Activated CD4-positive, alpha-beta T cell treated with anti-CD3 and anti-CD28 coated beads, Interleukin-10, Interleukin-2, amounts not matched to agents 100 ng/mL and 50 ng/mL, durations not matched to agents 16 hours and 8 hours (primary cell): Measurements from ENCODE around the gene SCN1A.
"Not testable (repeated sequence)": the region's sequence is repeated elsewhere in the genome, so short reads cannot be mapped to it uniquely, and the experiment has no call there.

Source experiments
- DNase-seq: peaks from one replicate; pipeline ENCODE4 v3.0.0-alpha.2; 2020

SCN1A gene

GRCh38 chr2:166074011-166074410 lies 53.8 kb downstream of the SCN1A start:
- no peak for DNase-seq

GRCh38 chr2:166070231-166070630 lies 57.6 kb downstream of the SCN1A start:
- DNase-seq: no peak

GRCh38 chr2:166068981-166069380 lies 58.8 kb downstream of the SCN1A start:
- DNase-seq: no peak

GRCh38 chr2:166067229-166067628 lies 60.6 kb downstream of the SCN1A start:
- no peak for DNase-seq

- no peak for DNase-seq
These were observed 67.6 kb downstream of the SCN1A start for GRCh38 chr2:166060191-166060590.

- DNase-seq: no peak
These were observed 70.3 kb downstream of the SCN1A start for GRCh38 chr2:166057370-166058164.

DNA sequence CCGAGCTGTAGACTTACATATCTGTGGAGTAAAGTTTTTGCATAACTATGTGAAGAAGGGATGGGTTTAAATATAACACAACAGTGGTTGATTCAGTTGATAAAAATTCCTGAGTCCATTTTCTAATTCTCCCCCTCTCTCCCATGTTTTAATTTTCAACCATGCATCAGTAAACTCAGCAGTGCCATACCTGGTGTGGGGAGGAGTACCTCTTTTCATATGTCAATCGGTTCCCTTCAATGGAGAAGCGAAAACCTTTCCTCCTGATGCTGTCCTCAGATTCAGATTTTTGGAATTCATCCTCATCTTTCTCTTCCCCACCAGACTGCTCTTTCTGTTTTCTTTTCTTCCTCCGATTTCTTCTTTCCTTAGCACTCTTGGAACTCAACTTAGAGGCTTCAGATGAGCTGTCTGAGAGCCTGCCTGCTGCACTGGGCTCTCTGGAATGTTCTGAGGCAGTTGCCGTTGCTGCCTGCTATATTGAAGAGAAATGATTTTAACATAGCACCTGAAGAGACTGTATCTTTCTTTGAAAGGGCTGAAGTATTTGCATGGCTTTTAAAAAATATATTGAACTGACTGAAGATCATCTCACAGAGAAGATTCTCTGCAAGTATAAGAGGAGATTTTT lies 82.9 kb downstream of the SCN1A start:
- DNase-seq: no peak

- no peak for DNase-seq
These were observed 84.9 kb downstream of the SCN1A start for GRCh38 chr2:166042768-166043390.

DNA sequence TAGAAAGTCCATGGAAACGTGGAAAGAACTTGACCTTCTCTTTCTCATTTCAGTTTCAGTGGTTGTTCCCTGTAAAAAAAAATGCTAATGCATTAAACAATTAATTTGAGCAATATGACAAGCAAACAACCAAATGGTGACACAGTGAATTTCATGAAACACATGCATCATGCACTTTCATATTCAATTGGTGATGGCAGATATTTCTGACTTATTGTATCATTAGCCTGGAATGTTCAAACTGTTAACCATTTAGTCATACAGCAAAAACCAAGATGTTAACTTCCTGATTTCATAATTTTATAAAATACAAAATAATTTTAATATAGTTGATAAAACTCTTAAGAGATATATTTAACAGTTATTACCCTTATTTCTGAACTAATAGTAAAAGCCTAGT lies 85.5 kb downstream of the SCN1A start:
- no peak for DNase-seq

- no peak for DNase-seq
These were observed 86.2 kb downstream of the SCN1A start for GRCh38 chr2:166041613-166042012.

- no peak for DNase-seq
These were observed 95.5 kb downstream of the SCN1A start for GRCh38 chr2:166032361-166032760.

- no peak for DNase-seq
These were observed 96.8 kb downstream of the SCN1A start for GRCh38 chr2:166031054-166031453.

DNA sequence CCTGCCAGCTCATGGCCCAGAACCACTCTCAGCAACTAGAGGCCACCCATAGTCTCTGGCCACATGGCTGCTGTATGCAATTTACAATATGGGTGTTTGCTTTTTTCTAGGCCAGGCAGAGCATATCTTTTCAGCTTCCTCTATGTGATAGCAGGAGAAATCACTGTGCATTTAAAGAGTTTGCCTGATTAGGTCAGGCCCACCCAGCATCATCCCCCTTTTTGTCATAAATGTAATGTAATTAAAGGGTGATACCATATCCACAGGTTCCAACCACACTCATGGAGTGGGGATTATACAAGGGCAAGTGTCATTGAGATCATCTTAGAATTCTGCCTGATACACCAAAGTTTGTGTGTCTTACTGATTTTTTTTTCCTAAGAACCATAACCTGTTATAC lies 102.5 kb downstream of the SCN1A start:
- no peak for DNase-seq

DNA sequence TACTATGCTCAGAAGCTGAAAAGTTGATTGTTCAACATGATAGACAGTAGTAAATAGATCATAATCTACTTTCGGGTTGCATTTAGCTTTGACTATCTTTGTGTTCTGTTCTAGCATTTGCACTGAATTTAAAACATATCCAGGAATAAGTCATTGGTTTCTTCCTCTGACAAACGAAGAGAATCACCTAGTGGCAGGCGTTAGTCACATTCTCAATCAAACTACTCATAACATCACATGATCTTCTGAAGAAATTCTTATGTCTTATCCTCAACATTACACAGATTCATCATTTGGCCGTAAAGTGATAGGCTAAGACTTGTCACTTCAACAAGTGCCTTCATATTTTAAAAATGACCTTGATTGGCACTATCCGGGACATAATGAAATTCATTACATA lies 110.6 kb downstream of the SCN1A start:
- no peak for DNase-seq

GRCh38 chr2:166013878-166014277 lies 113.9 kb downstream of the SCN1A start:
- no peak for DNase-seq

DNA sequence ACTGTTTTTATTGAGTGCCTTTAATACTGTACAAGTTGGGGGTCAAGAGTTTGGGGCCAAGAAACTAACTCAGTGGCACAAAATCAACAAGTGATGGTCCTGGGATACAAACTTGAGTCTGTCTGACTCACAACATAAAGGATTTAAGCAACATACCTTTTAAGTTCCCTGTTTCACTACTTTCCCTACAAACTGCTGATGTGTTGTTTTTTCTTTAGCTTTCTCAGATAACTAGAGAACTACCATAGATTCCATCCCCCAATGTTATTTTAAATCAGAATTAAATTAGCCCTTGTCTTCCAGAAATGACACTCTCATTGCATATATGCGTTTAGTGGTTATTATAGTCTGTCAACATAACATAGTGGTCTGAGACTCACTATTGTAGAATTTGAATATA lies 116.2 kb downstream of the SCN1A start:
- no peak for DNase-seq

DNA sequence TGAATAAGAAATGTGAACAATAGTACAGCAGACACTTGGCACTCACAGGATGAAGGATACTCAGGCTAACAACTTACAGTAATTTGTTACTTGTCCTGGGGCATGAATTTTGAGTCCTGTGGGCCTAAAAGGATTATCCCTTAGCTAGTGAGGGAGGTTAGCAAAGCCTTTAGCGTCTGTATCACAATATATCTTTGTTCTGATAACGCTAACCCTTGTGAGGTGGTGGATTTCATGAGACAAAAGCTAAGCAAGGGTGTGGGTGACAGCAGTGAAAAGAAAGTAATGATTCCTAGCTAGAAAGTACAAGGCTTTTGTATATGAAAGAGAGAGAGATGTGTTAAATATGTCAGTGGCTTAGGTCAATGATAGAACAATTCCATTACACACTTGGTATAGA lies 127.4 kb downstream of the SCN1A start:
- DNase-seq: no peak

GRCh38 chr2:165990846-165991245 lies 137.0 kb downstream of the SCN1A start:
- no peak for DNase-seq

DNA sequence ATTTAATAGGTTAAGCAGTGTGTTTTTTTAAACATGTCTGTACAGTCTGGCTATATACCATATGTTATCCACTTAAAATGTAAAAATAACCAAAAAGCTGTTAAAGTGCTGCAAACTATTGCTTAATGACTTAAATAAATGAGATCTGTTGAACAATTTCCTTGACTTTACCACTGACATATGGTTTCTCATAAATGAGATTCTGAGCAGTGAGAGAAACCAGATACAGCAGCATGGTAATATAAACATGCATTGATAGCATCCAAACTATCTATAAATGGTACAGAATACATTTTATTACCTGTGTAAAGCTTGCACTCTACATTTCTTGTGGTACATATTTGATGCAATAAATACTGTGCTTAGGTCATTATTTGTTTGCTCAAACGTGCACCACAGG lies 138.0 kb downstream of the SCN1A start:
- no peak for DNase-seq

GRCh38 chr2:165985120-165985519 lies 142.7 kb downstream of the SCN1A start:
- DNase-seq: no peak

GRCh38 chr2:165972161-165972560 lies 155.7 kb downstream of the SCN1A start:
- DNase-seq: not testable (repeated sequence)

GRCh38 chr2:165970663-165971062 lies 157.2 kb downstream of the SCN1A start:
- no peak for DNase-seq

DNA sequence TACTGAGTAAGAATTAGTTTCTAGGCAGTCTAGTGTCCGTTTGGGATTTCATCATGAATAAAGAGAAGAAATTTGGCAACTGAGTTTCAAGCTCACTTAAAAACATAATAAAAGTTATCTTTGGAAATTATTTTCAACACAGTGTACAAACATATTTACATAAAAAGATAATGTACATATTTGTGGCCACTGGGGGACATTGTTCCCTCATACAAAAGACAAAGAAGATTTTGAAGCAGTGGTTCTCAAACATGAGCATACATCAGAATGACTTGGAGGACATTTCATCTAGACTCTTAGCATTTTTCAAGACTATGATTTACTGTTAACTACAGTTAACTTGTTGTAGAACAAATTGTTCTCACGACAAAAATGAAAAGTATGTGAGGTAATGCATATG lies 158.6 kb downstream of the SCN1A start:
- no peak for DNase-seq

DNA sequence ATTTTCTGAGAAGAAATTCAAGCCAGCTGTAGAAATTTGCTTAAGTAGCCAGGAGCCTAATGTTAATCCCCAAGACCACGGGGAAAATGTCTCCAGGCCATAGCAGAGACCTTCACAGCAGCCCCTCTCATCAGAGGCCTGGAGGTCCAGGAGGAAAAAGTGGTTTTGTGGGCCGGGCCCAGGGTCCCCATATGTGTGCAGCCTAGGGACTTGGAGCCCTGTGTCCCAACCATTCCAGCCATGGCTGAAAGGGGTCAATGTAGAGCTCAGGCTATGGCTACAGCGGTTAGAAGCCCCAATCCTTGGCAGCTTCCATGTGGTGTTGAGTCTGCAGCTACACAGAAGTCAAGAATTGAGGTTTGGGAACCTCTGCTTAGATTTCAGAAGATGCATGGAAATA lies 160.1 kb downstream of the SCN1A start:
- no peak for DNase-seq
